ENCODE measurements around the gene XG.
"Not testable (repeated sequence)": the region's sequence is repeated elsewhere in the genome, so short reads cannot be mapped to it uniquely, and the experiment has no call there.

The XG gene

GRCh38 chrX:2752441-2752840 lies 601 bp downstream of the XG start:
- H2BK120ac ChIP-seq (ENCODE audit: low read depth, low read length); H2BK12ac ChIP-seq (ENCODE audit: low read length); H3K4me2 ChIP-seq (ENCODE audit: insufficient read depth, low read length, poor library complexity, severe bottlenecking); H2BK5ac ChIP-seq (ENCODE audit: low read length); H3K4me1 ChIP-seq (ENCODE audit: control insufficient read depth in 2 of 2, insufficient read depth in 1 of 2, low read depth in 1 of 2, low read length in 2 of 2); H3K36me3 ChIP-seq (replicated peaks in 1 of 2; ENCODE audit: control insufficient read depth in 2 of 2, insufficient read depth in 2 of 2, low read length in 2 of 2); H4K8ac ChIP-seq (ENCODE audit: low read depth, low read length); H3K14ac ChIP-seq (ENCODE audit: low read length); H3K9ac ChIP-seq (ENCODE audit: low read depth, low read length, poor library complexity); H4K91ac ChIP-seq (ENCODE audit: low read depth, low read length, poor library complexity); H3K27ac ChIP-seq (replicated peaks; ENCODE audit: low read length); H3K27me3 ChIP-seq (ENCODE audit: control insufficient read depth in 3 of 3, insufficient read depth in 3 of 3, low read depth in 1 of 3, low read length in 3 of 3); H3K4ac ChIP-seq (ENCODE audit: low read length); H2AFZ ChIP-seq (ENCODE audit: low read length); H2BK15ac ChIP-seq (ENCODE audit: low read length); H3K79me1 ChIP-seq (ENCODE audit: low read depth, low read length); DNase-seq (ENCODE audit: low spot score); H3K4me3 ChIP-seq (ENCODE audit: low read length in 2 of 2); H3K18ac ChIP-seq (ENCODE audit: low read length); H2AK5ac ChIP-seq (ENCODE audit: low read depth, low read length); H3K9me3 ChIP-seq (replicated peaks in 1 of 2; ENCODE audit: control insufficient read depth in 2 of 2, insufficient read depth in 1 of 2, low read depth in 1 of 2, low read length in 2 of 2); H3K23ac ChIP-seq (ENCODE audit: low read depth, low read length, poor library complexity): not testable (repeated sequence)
- WGBS, 2 donors (ENCODE audit: extremely low coverage in 2 of 2, insufficient read length in 2 of 2, insufficient replicate concordance in 1 of 2), result no CpG with 5 or more reads among the region's 7 CpGs

GRCh38 chrX:2755163-2755715 lies 3.4 kb downstream of the XG start:
- not testable (repeated sequence) for H3K4me2 ChIP-seq (ENCODE audit: insufficient read depth, low read length, poor library complexity, severe bottlenecking); H3K9ac ChIP-seq (ENCODE audit: low read depth, low read length, poor library complexity); H4K91ac ChIP-seq (ENCODE audit: low read depth, low read length, poor library complexity); H2AK5ac ChIP-seq (ENCODE audit: low read depth, low read length); DNase-seq (ENCODE audit: low spot score); H3K23ac ChIP-seq (ENCODE audit: low read depth, low read length, poor library complexity); H2AFZ ChIP-seq (ENCODE audit: low read length); H3K4me1 ChIP-seq (ENCODE audit: control insufficient read depth in 2 of 2, insufficient read depth in 1 of 2, low read depth in 1 of 2, low read length in 2 of 2); H3K36me3 ChIP-seq (replicated peaks in 1 of 2; ENCODE audit: control insufficient read depth in 2 of 2, insufficient read depth in 2 of 2, low read length in 2 of 2); H2BK5ac ChIP-seq (ENCODE audit: low read length); H2BK15ac ChIP-seq (ENCODE audit: low read length); H3K27me3 ChIP-seq (ENCODE audit: control insufficient read depth in 3 of 3, insufficient read depth in 3 of 3, low read depth in 1 of 3, low read length in 3 of 3); H3K9me3 ChIP-seq (replicated peaks in 1 of 2; ENCODE audit: control insufficient read depth in 2 of 2, insufficient read depth in 1 of 2, low read depth in 1 of 2, low read length in 2 of 2); H3K4me3 ChIP-seq (ENCODE audit: low read length in 2 of 2); H3K27ac ChIP-seq (replicated peaks; ENCODE audit: low read length); H2BK12ac ChIP-seq (ENCODE audit: low read length); H3K14ac ChIP-seq (ENCODE audit: low read length); H3K4ac ChIP-seq (ENCODE audit: low read length); H3K79me1 ChIP-seq (ENCODE audit: low read depth, low read length); H3K18ac ChIP-seq (ENCODE audit: low read length); H2BK120ac ChIP-seq (ENCODE audit: low read depth, low read length); H4K8ac ChIP-seq (ENCODE audit: low read depth, low read length)
- no CpG with 5 or more reads among the region's 5 CpGs for WGBS, 2 donors (ENCODE audit: extremely low coverage in 2 of 2, insufficient read length in 2 of 2, insufficient replicate concordance in 1 of 2)

- no CpG with 5 or more reads among the region's 10 CpGs for WGBS, 2 donors (ENCODE audit: extremely low coverage in 2 of 2, insufficient read length in 2 of 2, insufficient replicate concordance in 1 of 2)
- Histone ChIP-seq H2AFZ (ENCODE audit: low read length) (no peak overlapping the region), H3K23ac (ENCODE audit: low read depth, low read length, poor library complexity) (no peak overlapping the region), H3K36me3 (replicated peaks in 1 of 2; ENCODE audit: control insufficient read depth in 2 of 2, insufficient read depth in 2 of 2, low read length in 2 of 2) (no peaks in the 10 kb centered on the region), H3K4ac (ENCODE audit: low read length) (no peak overlapping the region), H3K27me3 (ENCODE audit: control insufficient read depth in 3 of 3, insufficient read depth in 3 of 3, low read depth in 1 of 3, low read length in 3 of 3) (peaks cover 0 to 1% (median 0%) of the 10 kb centered on the region in 3 experiments), H4K8ac (ENCODE audit: low read depth, low read length) (no peak overlapping the region), H2BK15ac (ENCODE audit: low read length) (no peak overlapping the region), H3K14ac (ENCODE audit: low read length) (no peak overlapping the region), H2BK120ac (ENCODE audit: low read depth, low read length) (no peak overlapping the region), H3K18ac (ENCODE audit: low read length) (no peak overlapping the region), H3K27ac (replicated peaks; ENCODE audit: low read length) (no peak overlapping the region), H3K79me1 (ENCODE audit: low read depth, low read length) (no peaks in the 10 kb centered on the region), H3K4me3 (ENCODE audit: low read length in 2 of 2) (no peak overlapping the region), H3K9me3 (replicated peaks in 1 of 2; ENCODE audit: control insufficient read depth in 2 of 2, insufficient read depth in 1 of 2, low read depth in 1 of 2, low read length in 2 of 2) (no peaks in the 10 kb centered on the region), H3K9ac (ENCODE audit: low read depth, low read length, poor library complexity) (no peak overlapping the region), H2AK5ac (ENCODE audit: low read depth, low read length) (no peak overlapping the region), H3K4me2 (ENCODE audit: insufficient read depth, low read length, poor library complexity, severe bottlenecking) (no peak overlapping the region), H3K4me1 (ENCODE audit: control insufficient read depth in 2 of 2, insufficient read depth in 1 of 2, low read depth in 1 of 2, low read length in 2 of 2) (no peaks in the 10 kb centered on the region), H2BK5ac (ENCODE audit: low read length) (no peak overlapping the region), H4K91ac (ENCODE audit: low read depth, low read length, poor library complexity) (no peak overlapping the region), H2BK12ac (ENCODE audit: low read length) (no peak overlapping the region)
- DNase-seq (ENCODE audit: low spot score), result no peak
These were observed 4.7 kb downstream of the XG start for GRCh38 chrX:2756548-2756947.

GRCh38 chrX:2761246-2761645 lies 9.4 kb downstream of the XG start:
- H3K18ac ChIP-seq (ENCODE audit: low read length), result no peak overlapping the region
- H3K27me3 ChIP-seq (ENCODE audit: control insufficient read depth in 3 of 3, insufficient read depth in 3 of 3, low read depth in 1 of 3, low read length in 3 of 3), result peaks cover 0 to 2% (median 0%) of the 10 kb centered on the region in 3 experiments
- H2AFZ ChIP-seq (ENCODE audit: low read length), result no peak overlapping the region
- H3K23ac ChIP-seq (ENCODE audit: low read depth, low read length, poor library complexity), result no peak overlapping the region
- H4K91ac ChIP-seq (ENCODE audit: low read depth, low read length, poor library complexity), result no peak overlapping the region
- H4K8ac ChIP-seq (ENCODE audit: low read depth, low read length), result no peak overlapping the region
- H3K9ac ChIP-seq (ENCODE audit: low read depth, low read length, poor library complexity), result no peak overlapping the region
- H3K4me2 ChIP-seq (ENCODE audit: insufficient read depth, low read length, poor library complexity, severe bottlenecking), result no peak overlapping the region
- no peaks in the 10 kb centered on the region for H3K36me3 ChIP-seq (replicated peaks in 1 of 2; ENCODE audit: control insufficient read depth in 2 of 2, insufficient read depth in 2 of 2, low read length in 2 of 2)
- no peak overlapping the region for H2BK5ac ChIP-seq (ENCODE audit: low read length)
- no peak overlapping the region for H3K14ac ChIP-seq (ENCODE audit: low read length)
- no CpG with 5 or more reads among the region's 2 CpGs for WGBS, 2 donors (ENCODE audit: extremely low coverage in 2 of 2, insufficient read length in 2 of 2, insufficient replicate concordance in 1 of 2)
- no peak for DNase-seq (ENCODE audit: low spot score)
- no peak overlapping the region for H2AK5ac ChIP-seq (ENCODE audit: low read depth, low read length)
- H3K4me1 ChIP-seq (ENCODE audit: control insufficient read depth in 2 of 2, insufficient read depth in 1 of 2, low read depth in 1 of 2, low read length in 2 of 2), result no peaks in the 10 kb centered on the region
- no peak overlapping the region for H3K4ac ChIP-seq (ENCODE audit: low read length)
- no peak overlapping the region for H2BK15ac ChIP-seq (ENCODE audit: low read length)
- H3K79me1 ChIP-seq (ENCODE audit: low read depth, low read length), result peaks cover 1% of the 10 kb centered on the region
- H3K4me3 ChIP-seq (ENCODE audit: low read length in 2 of 2), result no peak overlapping the region
- H3K9me3 ChIP-seq (replicated peaks in 1 of 2; ENCODE audit: control insufficient read depth in 2 of 2, insufficient read depth in 1 of 2, low read depth in 1 of 2, low read length in 2 of 2), result no peaks in the 10 kb centered on the region
- H2BK12ac ChIP-seq (ENCODE audit: low read length), result no peak overlapping the region
- no peak overlapping the region for H2BK120ac ChIP-seq (ENCODE audit: low read depth, low read length)
- no peak overlapping the region for H3K27ac ChIP-seq (replicated peaks; ENCODE audit: low read length)
